HCT116 (cell line): ENCODE measurements around the gene KRT79. TPM values are rescaled to one million over a fixed set of nuclear protein-coding genes. Genes with fewer than 3 reads are reported as not detected.

ENCODE experiments used
- ATAC-seq: fragments of 200-7000 bp; cut with Tn5 transposase; 2 replicates; pipeline ENCODE4 v1.9.1; 2020; ENCODE audit warnings: mild to moderate bottlenecking, moderate library complexity
- BruUV-seq: library from RNA; stranded (reverse); fragments of 400-500 nt; replicated peaks from 2 replicates; lab custom pipeline; 2021; lab: Mats Ljungman, UMichigan
- CTCF ChIA-PET: fragments of 300-600 bp; sonication (Branson Sonifier 250); formaldehyde crosslinking; loops from one replicate; lab custom pipeline; 2021; ENCODE audit warnings: antibody characterized with exemption; lab: Charles Lee
- POLR2A ChIA-PET: fragments of 300-600, 350-600 bp; sonication (Branson Sonifier 250); formaldehyde crosslinking; loops from one replicate; lab custom pipeline; 2021; ENCODE audit warnings: antibody characterized with exemption; lab: Charles Lee
- RAD21 ChIA-PET, 2 experiments: fragments of 300-600 bp; sonication (Branson Sonifier 250); formaldehyde crosslinking; loops; one replicate each; lab custom pipeline; 2023; ENCODE audit warnings: low total read pairs in 2 of 2; ENCODE audit not compliant: uncharacterized antibody in 2 of 2, unreplicated experiment in 2 of 2, low non-redundant PET in 1 of 2; lab: Charles Lee
- DNase-seq: peaks from one replicate; pipeline ENCODE4 v3.0.0-alpha.2; 2010; ENCODE audit warnings: low read depth, low spot score
- H2AFZ ChIP-seq: fragments of 200-600 bp; shearing (Covaris generic), sonication (generic); 2 replicates; pipeline ENCODE4 v1.6.1; 2017; ENCODE audit warnings: low read depth, mixed run types, mixed read lengths, antibody characterized with exemption, low read length; ENCODE audit not compliant: poor library complexity, severe bottlenecking
- H3K27ac ChIP-seq: 2 replicates; pipeline ENCODE4 v1.5.1; 2012; ENCODE audit warnings: low read depth, low read length
- H3K27me3 ChIP-seq: fragments of 200-600 bp; sonication (generic); 2 replicates; pipeline ENCODE4 v1.6.1; 2016; ENCODE audit warnings: mixed run types, low read length, mixed read lengths; ENCODE audit not compliant: insufficient read depth
- H3K36me3 ChIP-seq, 2 experiments: fragments of 200-500 bp in 1 of 2; fragments of 200-600 bp in 1 of 2; sonication (Bioruptor generic) in 1 of 2; sonication (generic) in 1 of 2; 2 replicates each; pipeline versions ENCODE4 v1.5.1 to v1.6.1; 2014 to 2016; ENCODE audit warnings: low read length in 2 of 2, inconsistent platforms in 1 of 2, mixed read lengths in 1 of 2, mixed run types in 1 of 2; ENCODE audit not compliant: insufficient read depth in 2 of 2, control insufficient read depth in 1 of 2
- H3K4me1 ChIP-seq, 2 experiments: fragments of 200-600 bp in 1 of 2; sonication (generic) in 1 of 2; 2 replicates each; pipeline versions ENCODE4 v1.5.1 to v1.6.1; 2012 to 2017; ENCODE audit warnings: low read length in 2 of 2, inconsistent platforms in 1 of 2, mild to moderate bottlenecking in 1 of 2, mixed read lengths in 1 of 2, mixed run types in 1 of 2, moderate library complexity in 1 of 2; ENCODE audit not compliant: insufficient read depth in 2 of 2, control insufficient read depth in 1 of 2
- H3K4me2 ChIP-seq: fragments of 200-600 bp; sonication (generic); 2 replicates; pipeline ENCODE4 v1.6.1; 2017; ENCODE audit warnings: mixed run types, low read length, mixed read lengths
- H3K4me3 ChIP-seq, 2 experiments: fragments of 200-600 bp in 1 of 2; sonication (generic) in 1 of 2; replicated peaks in 1 of 2; 2 replicates each; pipeline ENCODE4 v1.5.1; 2011 to 2016; ENCODE audit warnings: low read length in 2 of 2, control low read depth in 1 of 2, low read depth in 1 of 2, mild to moderate bottlenecking in 1 of 2, mixed read lengths in 1 of 2, mixed run types in 1 of 2
- H3K79me2 ChIP-seq: fragments of 200-600 bp; sonication (generic); 2 replicates; pipeline ENCODE4 v1.6.1; 2017; ENCODE audit warnings: mild to moderate bottlenecking, mixed run types, low read length, moderate library complexity, mixed read lengths; ENCODE audit not compliant: insufficient read depth
- H3K9ac ChIP-seq: fragments of 200-600 bp; sonication (generic); 2 replicates; pipeline ENCODE4 v1.6.1; 2016; ENCODE audit warnings: low read length, mixed read lengths
- H3K9me2 ChIP-seq: fragments of 200-600 bp; sonication (generic), shearing (Covaris generic); 2 replicates; pipeline ENCODE4 v1.6.1; 2017; ENCODE audit warnings: mixed run types, mild to moderate bottlenecking, moderate library complexity; ENCODE audit not compliant: insufficient read depth
- H3K9me3 ChIP-seq, 2 experiments: fragments of 200-500 bp in 1 of 2; fragments of 200-600 bp in 1 of 2; sonication (Bioruptor generic) in 1 of 2; sonication (generic) in 1 of 2; 2 replicates each; pipeline ENCODE4 v1.6.1; 2014 to 2017; ENCODE audit warnings: low read length in 2 of 2, mixed read lengths in 2 of 2, inconsistent platforms in 1 of 2, low read depth in 1 of 2, mild to moderate bottlenecking in 1 of 2, mixed run types in 1 of 2, moderate library complexity in 1 of 2; ENCODE audit not compliant: control insufficient read depth in 1 of 2, insufficient read depth in 1 of 2
- H4K20me1 ChIP-seq: fragments of 200-600 bp; sonication (generic), shearing (Covaris generic); 2 replicates; pipeline ENCODE4 v1.6.1; 2017; ENCODE audit warnings: mixed run types, mild to moderate bottlenecking, moderate library complexity; ENCODE audit not compliant: insufficient read depth
- ATF3 ChIP-seq: IDR thresholded peaks from 2 replicates; pipeline ENCODE4 v1.6.1; 2012
- CBX3 ChIP-seq: IDR thresholded peaks from 2 replicates; pipeline ENCODE4 v1.6.1; 2012; ENCODE audit warnings: low read depth
- CEBPB ChIP-seq: IDR thresholded peaks from 2 replicates; pipeline ENCODE4 v1.6.1; 2012; ENCODE audit warnings: low read depth
- CTCF ChIP-seq, 3 experiments: fragments of 200-600 bp in 1 of 3; sonication (generic) in 1 of 3; IDR thresholded peaks in 2 of 3; conservative IDR thresholded peaks in 1 of 3; 2 replicates each; pipeline ENCODE4 v1.5.1; 2012 to 2017; ENCODE audit warnings: low read depth in 2 of 3, low read length in 2 of 3, antibody characterized with exemption in 1 of 3, borderline replicate concordance in 1 of 3, control low read depth in 1 of 3, mild to moderate bottlenecking in 1 of 3, mixed read lengths in 1 of 3, mixed run types in 1 of 3, moderate library complexity in 1 of 3; ENCODE audit not compliant: insufficient read depth in 1 of 3
- EGR1 ChIP-seq: IDR thresholded peaks from 2 replicates; pipeline ENCODE4 v1.6.1; 2012; ENCODE audit warnings: low read depth
- ELF1 ChIP-seq: IDR thresholded peaks from 2 replicates; pipeline ENCODE4 v1.6.1; 2012; ENCODE audit warnings: low read depth, borderline replicate concordance
- EZH2 ChIP-seq: fragments of 200-600 bp; sonication (generic); IDR thresholded peaks from 2 replicates; pipeline ENCODE4 v1.6.1; 2017; ENCODE audit warnings: antibody characterized with exemption, mixed run types
- EZH2phosphoT487 ChIP-seq: fragments of 200-600 bp; IDR thresholded peaks from 2 replicates; pipeline ENCODE4 v1.6.1; 2018; ENCODE audit warnings: antibody characterized with exemption, borderline replicate concordance
- FOSL1 ChIP-seq: IDR thresholded peaks from 2 replicates; pipeline ENCODE4 v1.6.1; 2012; ENCODE audit warnings: low read depth
- JUND ChIP-seq: IDR thresholded peaks from 2 replicates; pipeline ENCODE4 v1.6.1; 2012
- MAX ChIP-seq: IDR thresholded peaks from 2 replicates; pipeline ENCODE4 v1.6.1; 2012
- POLR2A ChIP-seq: IDR thresholded peaks from 2 replicates; pipeline ENCODE4 v1.7.0; 2011; ENCODE audit warnings: borderline replicate concordance; ENCODE audit not compliant: insufficient read depth, insufficient read length; ENCODE audit errors: extremely low read depth
- POLR2AphosphoS5 ChIP-seq: IDR thresholded peaks from 2 replicates; pipeline ENCODE4 v1.6.1; 2011; ENCODE audit warnings: mild to moderate bottlenecking, low read depth, low read length, moderate library complexity
- REST ChIP-seq: IDR thresholded peaks from 2 replicates; pipeline ENCODE4 v1.6.1; 2012; ENCODE audit warnings: low read depth
- SIN3A ChIP-seq: IDR thresholded peaks from 2 replicates; pipeline ENCODE4 v1.6.1; 2012; ENCODE audit warnings: low read depth
- TCF7L2 ChIP-seq: IDR thresholded peaks from 2 replicates; pipeline ENCODE4 v1.7.0; 2011; ENCODE audit warnings: borderline replicate concordance, inconsistent platforms; ENCODE audit not compliant: insufficient read depth, insufficient read length; ENCODE audit errors: extremely low read depth
- YY1 ChIP-seq: IDR thresholded peaks from 2 replicates; pipeline ENCODE4 v1.6.1; 2011; ENCODE audit warnings: low read length, low read depth, moderate library complexity, mild to moderate bottlenecking; ENCODE audit not compliant: insufficient replicate concordance; ENCODE audit errors: extremely low read depth
- ZNF274 ChIP-seq: fragments of 200-500 bp; sonication (Bioruptor generic); IDR thresholded peaks from 2 replicates; pipeline ENCODE4 v1.6.1; 2014; ENCODE audit warnings: mild to moderate bottlenecking, low read depth, low read length, inconsistent platforms
- intact Hi-C: fragments of 100-400 bp; cut with micrococcal nuclease; formaldehyde crosslinking; loops from 2 replicates; pipeline ENCODE4 v1.10.0; 2022
- total RNA-seq: library from RNA; stranded (reverse); gene quantifications from one replicate; pipeline ENCODE4 v1.2.1, GENCODE V29; 2021; ENCODE audit not compliant: unreplicated experiment

KRT79 gene
- total RNA-seq, 1 experiment from 2014 or later = not detected

GRCh38 chr12:52860102-52860823 lies 26.2 kb upstream of the KRT79 start:
- Histone ChIP-seq H3K4me1 (peaks cover 2 to 22% of the 10 kb centered on the region in 2 experiments; a peak in 3 of 4 replicates), H3K9me2 (no peaks in the 10 kb centered on the region), H3K4me2 (no peak overlapping the region), H3K4me3 (no peak overlapping the region), H3K27ac (no peak overlapping the region), H2AFZ (no peak overlapping the region), H3K9me3 (no peaks in the 10 kb centered on the region), H3K9ac (no peak overlapping the region), H3K27me3 (no peaks in the 10 kb centered on the region), H3K36me3 (no peaks in the 10 kb centered on the region), H3K79me2 (no peaks in the 10 kb centered on the region), H4K20me1 (no peaks in the 10 kb centered on the region)
- no TSS peak for BruUV-seq
- TF ChIP-seq ZNF274 (no peak), EGR1 (no peak), CEBPB (no peak), ELF1 (no peak), REST (no peak), MAX (no peak), TCF7L2 (no peak), POLR2AphosphoS5 (no peak), JUND (no peak), CTCF (IDR thresholded peaks at IDR 0.05 in 2 of 3, conservative IDR thresholded peaks at IDR 0.05 in 1 of 3; ENCODE audit: borderline replicate concordance in 1 of 3, insufficient read depth in 1 of 3, low read depth in 2 of 3, low read length in 2 of 3) (no peak), CBX3 (no peak), SIN3A (no peak), EZH2 (no peak), FOSL1 (no peak), ATF3 (no peak), POLR2A (no peak), EZH2phosphoT487 (no peak), YY1 (no peak)
- ATAC-seq (peak; percentile 61; the same call in 1 of the 2 replicates), DNase-seq (no peak)
- intact Hi-C loops = loop anchor here (10.0 kb wide), 1 partner anchor 145 kb away; no protein-coding TSS in a partner anchor
- POLR2A ChIA-PET = no interaction called here
- RAD21 ChIA-PET = no interaction called here
- CTCF ChIA-PET = interaction anchor here (0.6 to 1.3 kb wide), 2 partner anchors 10 to 534 kb away, joined by 3 to 8 read pairs; no protein-coding TSS in a partner anchor
